ENCODE data around the gene SOHLH1. TPM values are rescaled to one million over a fixed set of nuclear protein-coding genes. Genes with fewer than 3 reads are reported as not detected.

The SOHLH1 gene, protein sequence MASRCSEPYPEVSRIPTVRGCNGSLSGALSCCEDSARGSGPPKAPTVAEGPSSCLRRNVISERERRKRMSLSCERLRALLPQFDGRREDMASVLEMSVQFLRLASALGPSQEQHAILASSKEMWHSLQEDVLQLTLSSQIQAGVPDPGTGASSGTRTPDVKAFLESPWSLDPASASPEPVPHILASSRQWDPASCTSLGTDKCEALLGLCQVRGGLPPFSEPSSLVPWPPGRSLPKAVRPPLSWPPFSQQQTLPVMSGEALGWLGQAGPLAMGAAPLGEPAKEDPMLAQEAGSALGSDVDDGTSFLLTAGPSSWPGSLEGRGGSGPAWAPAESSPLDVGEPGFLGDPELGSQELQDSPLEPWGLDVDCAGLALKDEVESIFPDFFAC
- total RNA-seq (2022) (not detected in 2 replicates), Bru-seq, nascent RNA (not detected), BruChase-seq, experiment 1, labeled RNA remaining after a 6-hour chase (not detected), BruChase-seq, experiment 2, labeled RNA remaining after a 2-hour chase (not detected)
- long read RNA-seq = 0 reads

DNA sequence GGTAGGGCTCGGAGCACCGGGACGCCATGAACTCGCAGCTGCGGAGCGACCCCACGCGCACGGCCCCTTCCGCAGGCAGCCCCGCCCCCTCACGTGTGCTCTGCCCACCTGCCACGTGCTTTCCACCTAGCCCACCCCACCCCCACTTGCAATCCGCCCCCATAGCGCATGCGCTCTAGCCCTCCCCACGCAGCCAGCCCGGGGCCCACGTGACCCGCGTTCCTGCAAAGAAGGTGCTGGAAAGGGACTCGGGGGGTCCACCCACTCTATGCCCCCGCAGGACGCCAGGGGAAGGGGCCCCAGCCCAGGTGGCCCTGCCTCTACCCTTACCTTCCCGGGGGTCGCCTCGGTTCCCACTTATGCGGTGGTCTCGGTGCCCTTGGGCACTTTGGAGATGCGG, at the start of gene SOHLH1:
Gene SOHLH1, minus strand, starts transcription at position 42 of the 400 bp plus-strand sequence. Its CDS starts 14 bp downstream, at position 28.
- TF ChIP-seq, protein P1, sequence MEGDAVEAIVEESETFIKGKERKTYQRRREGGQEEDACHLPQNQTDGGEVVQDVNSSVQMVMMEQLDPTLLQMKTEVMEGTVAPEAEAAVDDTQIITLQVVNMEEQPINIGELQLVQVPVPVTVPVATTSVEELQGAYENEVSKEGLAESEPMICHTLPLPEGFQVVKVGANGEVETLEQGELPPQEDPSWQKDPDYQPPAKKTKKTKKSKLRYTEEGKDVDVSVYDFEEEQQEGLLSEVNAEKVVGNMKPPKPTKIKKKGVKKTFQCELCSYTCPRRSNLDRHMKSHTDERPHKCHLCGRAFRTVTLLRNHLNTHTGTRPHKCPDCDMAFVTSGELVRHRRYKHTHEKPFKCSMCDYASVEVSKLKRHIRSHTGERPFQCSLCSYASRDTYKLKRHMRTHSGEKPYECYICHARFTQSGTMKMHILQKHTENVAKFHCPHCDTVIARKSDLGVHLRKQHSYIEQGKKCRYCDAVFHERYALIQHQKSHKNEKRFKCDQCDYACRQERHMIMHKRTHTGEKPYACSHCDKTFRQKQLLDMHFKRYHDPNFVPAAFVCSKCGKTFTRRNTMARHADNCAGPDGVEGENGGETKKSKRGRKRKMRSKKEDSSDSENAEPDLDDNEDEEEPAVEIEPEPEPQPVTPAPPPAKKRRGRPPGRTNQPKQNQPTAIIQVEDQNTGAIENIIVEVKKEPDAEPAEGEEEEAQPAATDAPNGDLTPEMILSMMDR (IDR thresholded peaks at IDR 0.05; ENCODE audit: unreplicated experiment) = no peak
- no TSS peak for BruUV-seq (replicated peaks)
- Mint-ChIP-seq H3K4me1 (ENCODE audit: insufficient read depth, unreplicated experiment) (no peaks in the 10 kb centered on the region), H3K27me3 (ENCODE audit: insufficient read depth, unreplicated experiment) (no peaks in the 10 kb centered on the region), H3K4me3 (ENCODE audit: unreplicated experiment) (no peak within 1 kb of the TSS), H3K9me3 (ENCODE audit: unreplicated experiment) (no peaks in the 10 kb centered on the region), H3K27ac (ENCODE audit: low read depth, unreplicated experiment) (no peak within 1 kb of the TSS), H3K36me3 (ENCODE audit: insufficient read depth, unreplicated experiment) (no peaks in the 10 kb centered on the region)
- CTCF ChIA-PET = no interaction called here
- no peak for DNase-seq (ENCODE audit: unreplicated experiment)
- POLR2A ChIA-PET = no interaction called here
- intact Hi-C loops (cut with micrococcal nuclease) = no loop called here

DNA sequence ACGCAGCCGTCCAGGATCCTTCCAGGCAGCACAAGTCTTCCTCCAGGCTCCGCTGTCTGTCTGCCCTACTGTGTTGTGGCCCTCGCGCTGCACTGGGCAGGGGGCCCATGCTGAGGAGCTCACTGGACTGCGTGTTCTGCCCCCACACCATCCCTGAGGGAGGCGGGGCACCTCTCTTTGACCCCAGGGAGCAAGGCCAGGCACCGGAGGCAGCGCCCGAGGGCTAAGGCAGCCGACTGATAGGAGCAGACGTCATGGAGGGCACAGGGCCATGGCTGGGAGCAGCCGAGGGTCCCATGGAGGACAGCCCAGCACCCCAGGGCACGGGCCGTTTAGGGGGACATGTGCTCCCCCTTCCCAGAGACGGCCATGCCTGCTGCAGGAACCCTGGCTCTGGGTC, 49.4 kb upstream of the SOHLH1 start:
- Mint-ChIP-seq H3K27me3 (ENCODE audit: insufficient read depth, unreplicated experiment) (peaks cover 37% of the 10 kb centered on the region), H3K4me1 (ENCODE audit: insufficient read depth, unreplicated experiment) (no peaks in the 10 kb centered on the region), H3K36me3 (ENCODE audit: insufficient read depth, unreplicated experiment) (no peaks in the 10 kb centered on the region), H3K4me3 (ENCODE audit: unreplicated experiment) (no peak overlapping the region), H3K9me3 (ENCODE audit: unreplicated experiment) (peaks cover 8% of the 10 kb centered on the region), H3K27ac (ENCODE audit: low read depth, unreplicated experiment) (no peak overlapping the region)
- intact Hi-C loops (cut with micrococcal nuclease) = no loop called here
- CTCF ChIA-PET = no interaction called here
- TF ChIP-seq, protein P1 (IDR thresholded peaks at IDR 0.05; ENCODE audit: unreplicated experiment) = no peak
- POLR2A ChIA-PET = no interaction called here
- no peak for DNase-seq (ENCODE audit: unreplicated experiment)
- BruUV-seq (replicated peaks) = no TSS peak

DNA sequence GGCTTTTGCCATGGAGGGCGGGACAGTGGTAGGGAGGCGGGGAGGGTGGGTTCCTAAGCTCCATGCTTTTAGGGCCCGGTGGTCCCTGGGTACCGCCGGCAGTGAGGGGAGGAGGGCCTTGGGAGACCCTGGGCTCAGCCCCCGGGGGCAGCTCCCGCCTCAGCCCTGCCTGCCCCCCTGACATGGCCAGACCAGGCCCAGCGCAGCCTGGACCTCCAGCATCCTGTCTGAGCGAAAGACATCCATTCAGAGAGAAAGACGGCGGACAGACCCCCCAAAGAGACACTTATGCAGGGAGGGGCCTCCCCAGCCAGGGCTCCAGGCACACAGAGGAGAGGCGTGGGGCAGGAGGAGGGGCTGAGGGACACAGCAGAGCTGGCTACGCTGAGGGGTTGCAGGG, 48.0 kb upstream of the SOHLH1 start:
- no peaks in the 10 kb centered on the region for H3K9me3 Mint-ChIP-seq (ENCODE audit: unreplicated experiment)
- BruUV-seq (replicated peaks) = no TSS peak
- ChIA-PET POLR2A (no interaction called here), CTCF (no interaction called here)
- no peak overlapping the region for H3K4me3 Mint-ChIP-seq (ENCODE audit: unreplicated experiment)
- DNase-seq (ENCODE audit: unreplicated experiment) = no peak
- peaks cover 5% of the 10 kb centered on the region for H3K4me1 Mint-ChIP-seq (ENCODE audit: insufficient read depth, unreplicated experiment)
- H3K27ac Mint-ChIP-seq (ENCODE audit: low read depth, unreplicated experiment) = no peak overlapping the region
- intact Hi-C loops (cut with micrococcal nuclease) = no loop called here
- no peaks in the 10 kb centered on the region for H3K36me3 Mint-ChIP-seq (ENCODE audit: insufficient read depth, unreplicated experiment)
- TF ChIP-seq, protein P1 (IDR thresholded peaks at IDR 0.05; ENCODE audit: unreplicated experiment) = no peak
- peaks cover 33% of the 10 kb centered on the region for H3K27me3 Mint-ChIP-seq (ENCODE audit: insufficient read depth, unreplicated experiment)

DNA sequence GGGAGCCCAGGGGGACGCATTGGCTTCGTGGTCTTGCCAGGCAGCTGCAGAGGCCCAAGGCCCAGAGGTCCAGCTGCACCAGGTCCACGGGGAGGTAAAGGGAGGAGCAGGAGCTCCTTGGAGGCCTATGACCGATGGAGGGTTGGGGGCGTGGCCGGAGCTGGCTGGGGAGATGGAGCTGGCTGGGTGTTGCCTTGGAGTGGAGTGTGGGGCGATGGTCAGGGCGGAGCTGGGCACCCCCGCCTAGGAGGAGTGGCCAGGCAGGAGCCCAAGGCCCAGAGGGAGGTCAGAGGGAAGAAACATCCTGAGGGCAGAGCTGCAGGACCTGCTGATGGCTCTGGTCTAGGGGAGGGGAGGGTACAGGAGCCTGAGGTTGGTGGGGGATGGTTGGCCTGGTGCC, 47.3 kb upstream of the SOHLH1 start:
- CTCF ChIA-PET = no interaction called here
- Mint-ChIP-seq H3K9me3 (ENCODE audit: unreplicated experiment) (no peaks in the 10 kb centered on the region), H3K36me3 (ENCODE audit: insufficient read depth, unreplicated experiment) (no peaks in the 10 kb centered on the region), H3K27me3 (ENCODE audit: insufficient read depth, unreplicated experiment) (peaks cover 29% of the 10 kb centered on the region), H3K4me3 (ENCODE audit: unreplicated experiment) (no peak overlapping the region), H3K4me1 (ENCODE audit: insufficient read depth, unreplicated experiment) (peaks cover 5% of the 10 kb centered on the region), H3K27ac (ENCODE audit: low read depth, unreplicated experiment) (no peak overlapping the region)
- TF ChIP-seq, protein P1 (IDR thresholded peaks at IDR 0.05; ENCODE audit: unreplicated experiment) = no peak
- BruUV-seq (replicated peaks) = no TSS peak
- intact Hi-C loops (cut with micrococcal nuclease) = no loop called here
- POLR2A ChIA-PET = no interaction called here
- no peak for DNase-seq (ENCODE audit: unreplicated experiment)
